GM12878 (cell line): ENCODE data around the gene NET1. TPM values are rescaled to one million over a fixed set of nuclear protein-coding genes. Genes with fewer than 3 reads are reported as not detected.

Source experiments
- ASH2L ChIP-seq: fragments of 300-600, 200-600 bp; sonication (generic); IDR thresholded peaks from 2 replicates; pipeline ENCODE4 v1.6.1; 2017; ENCODE audit warnings: low read depth, mild to moderate bottlenecking, borderline replicate concordance
- BRCA1 ChIP-seq: IDR thresholded peaks from 2 replicates; pipeline ENCODE4 v1.6.1; 2011; ENCODE audit warnings: low read depth, low read length, improper control_type of control experiment
- SREBF1 ChIP-seq: IDR thresholded peaks from 2 replicates; pipeline ENCODE4 v1.6.1; 2012; ENCODE audit warnings: mild to moderate bottlenecking, low read length
- ZNF217 ChIP-seq: fragments of 450-650 bp; IDR thresholded peaks from 2 replicates; pipeline ENCODE4 v1.6.1; 2017; ENCODE audit warnings: antibody characterized with exemption, mild to moderate bottlenecking
- ZNF622 ChIP-seq: fragments of 450-650 bp; IDR thresholded peaks from 2 replicates; pipeline ENCODE4 v1.6.1; 2017; ENCODE audit warnings: mild to moderate bottlenecking, inconsistent platforms
- polyA plus RNA-seq, 11 experiments: library from polyadenylated mRNA; depleted of rRNA in 4 of 11; unstranded in 6 of 11; stranded (reverse) in 5 of 11; fragments of >200 nt; fragmentation: Nextera tagmentation in 4 of 11; fragmentation: Illumina TruSeq in 1 of 11; extraction: Ambion mirVana in 4 of 11; extraction: Trizol in 1 of 11; gene quantifications; 1 replicate in 1 of 11; 2 replicates in 10 of 11; pipeline versions ENCODE4 v1.2.1 to v1.2.3, GENCODE V29; 2011 to 2016; ENCODE audit warnings: inconsistent platforms in 2 of 11, missing spikeins in 2 of 11, low read depth in 1 of 11
- total RNA-seq, 4 experiments: library from RNA; depleted of rRNA in 3 of 4; stranded (reverse); fragments of >200 nt in 3 of 4; fragmentation: Illumina TruSeq in 1 of 4; extraction: Trizol in 1 of 4; gene quantifications; 2 replicates each; pipeline versions ENCODE4 v1.2.1 to v1.2.3, GENCODE V29; 2013 to 2021
- TF ChIP-seq, protein P1 (sequence below): fragments of 150-350 bp; IDR thresholded peaks from 2 replicates; pipeline ENCODE4 v1.6.1; 2016; ENCODE audit warnings: low read depth, low read length
- TF ChIP-seq, protein P2 (sequence below): fragments of 450-650 bp; IDR thresholded peaks from 2 replicates; pipeline ENCODE4 v1.6.1; 2017; ENCODE audit warnings: mild to moderate bottlenecking, moderate library complexity
- TF ChIP-seq, protein P3 (sequence below): fragments of 450-650 bp; IDR thresholded peaks from 2 replicates; pipeline ENCODE4 v1.6.1; 2017; ENCODE audit warnings: mild to moderate bottlenecking

NET1 gene
- total and polyA plus RNA-seq, 10 of the 15 experiments (the other 5 are each of a cell fraction or from before 2014, with no cell fraction given): 6.5 to 22.7 (median 18.4) TPM

DNA sequence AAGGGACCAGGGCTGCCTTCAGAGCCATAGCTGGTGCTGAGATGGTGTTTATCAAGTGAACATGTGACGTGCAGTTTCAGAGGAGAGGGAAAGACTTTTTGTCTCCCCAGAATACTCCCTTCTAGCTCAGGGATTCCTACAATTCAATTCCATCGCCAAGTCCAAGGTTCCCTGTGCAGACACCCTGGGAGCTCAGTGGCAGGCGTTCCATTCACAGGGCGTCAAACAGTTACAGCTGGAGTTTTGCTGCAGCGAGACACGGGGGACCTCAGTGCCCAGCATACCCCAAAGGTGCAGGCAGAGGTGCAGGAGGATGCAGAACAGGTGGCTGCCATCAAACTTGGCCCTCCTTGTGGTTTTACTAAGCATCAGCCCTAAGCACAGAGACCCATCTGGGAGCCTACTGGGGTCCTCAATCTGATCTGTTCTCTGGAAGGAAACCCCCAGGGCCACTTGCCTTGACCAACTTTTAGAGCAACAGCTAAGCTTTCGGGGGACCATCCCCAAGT lies 87.9 kb downstream of the NET1 start (continued):
- TF ChIP-seq ASH2L (no peak), ZNF217 (no peak), SREBF1 (no peak), ZNF622 (no peak), BRCA1 (no peak)
- TF ChIP-seq, protein P1, sequence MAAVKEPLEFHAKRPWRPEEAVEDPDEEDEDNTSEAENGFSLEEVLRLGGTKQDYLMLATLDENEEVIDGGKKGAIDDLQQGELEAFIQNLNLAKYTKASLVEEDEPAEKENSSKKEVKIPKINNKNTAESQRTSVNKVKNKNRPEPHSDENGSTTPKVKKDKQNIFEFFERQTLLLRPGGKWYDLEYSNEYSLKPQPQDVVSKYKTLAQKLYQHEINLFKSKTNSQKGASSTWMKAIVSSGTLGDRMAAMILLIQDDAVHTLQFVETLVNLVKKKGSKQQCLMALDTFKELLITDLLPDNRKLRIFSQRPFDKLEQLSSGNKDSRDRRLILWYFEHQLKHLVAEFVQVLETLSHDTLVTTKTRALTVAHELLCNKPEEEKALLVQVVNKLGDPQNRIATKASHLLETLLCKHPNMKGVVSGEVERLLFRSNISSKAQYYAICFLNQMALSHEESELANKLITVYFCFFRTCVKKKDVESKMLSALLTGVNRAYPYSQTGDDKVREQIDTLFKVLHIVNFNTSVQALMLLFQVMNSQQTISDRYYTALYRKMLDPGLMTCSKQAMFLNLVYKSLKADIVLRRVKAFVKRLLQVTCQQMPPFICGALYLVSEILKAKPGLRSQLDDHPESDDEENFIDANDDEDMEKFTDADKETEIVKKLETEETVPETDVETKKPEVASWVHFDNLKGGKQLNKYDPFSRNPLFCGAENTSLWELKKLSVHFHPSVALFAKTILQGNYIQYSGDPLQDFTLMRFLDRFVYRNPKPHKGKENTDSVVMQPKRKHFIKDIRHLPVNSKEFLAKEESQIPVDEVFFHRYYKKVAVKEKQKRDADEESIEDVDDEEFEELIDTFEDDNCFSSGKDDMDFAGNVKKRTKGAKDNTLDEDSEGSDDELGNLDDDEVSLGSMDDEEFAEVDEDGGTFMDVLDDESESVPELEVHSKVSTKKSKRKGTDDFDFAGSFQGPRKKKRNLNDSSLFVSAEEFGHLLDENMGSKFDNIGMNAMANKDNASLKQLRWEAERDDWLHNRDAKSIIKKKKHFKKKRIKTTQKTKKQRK: no peak
- TF ChIP-seq, protein P2, sequence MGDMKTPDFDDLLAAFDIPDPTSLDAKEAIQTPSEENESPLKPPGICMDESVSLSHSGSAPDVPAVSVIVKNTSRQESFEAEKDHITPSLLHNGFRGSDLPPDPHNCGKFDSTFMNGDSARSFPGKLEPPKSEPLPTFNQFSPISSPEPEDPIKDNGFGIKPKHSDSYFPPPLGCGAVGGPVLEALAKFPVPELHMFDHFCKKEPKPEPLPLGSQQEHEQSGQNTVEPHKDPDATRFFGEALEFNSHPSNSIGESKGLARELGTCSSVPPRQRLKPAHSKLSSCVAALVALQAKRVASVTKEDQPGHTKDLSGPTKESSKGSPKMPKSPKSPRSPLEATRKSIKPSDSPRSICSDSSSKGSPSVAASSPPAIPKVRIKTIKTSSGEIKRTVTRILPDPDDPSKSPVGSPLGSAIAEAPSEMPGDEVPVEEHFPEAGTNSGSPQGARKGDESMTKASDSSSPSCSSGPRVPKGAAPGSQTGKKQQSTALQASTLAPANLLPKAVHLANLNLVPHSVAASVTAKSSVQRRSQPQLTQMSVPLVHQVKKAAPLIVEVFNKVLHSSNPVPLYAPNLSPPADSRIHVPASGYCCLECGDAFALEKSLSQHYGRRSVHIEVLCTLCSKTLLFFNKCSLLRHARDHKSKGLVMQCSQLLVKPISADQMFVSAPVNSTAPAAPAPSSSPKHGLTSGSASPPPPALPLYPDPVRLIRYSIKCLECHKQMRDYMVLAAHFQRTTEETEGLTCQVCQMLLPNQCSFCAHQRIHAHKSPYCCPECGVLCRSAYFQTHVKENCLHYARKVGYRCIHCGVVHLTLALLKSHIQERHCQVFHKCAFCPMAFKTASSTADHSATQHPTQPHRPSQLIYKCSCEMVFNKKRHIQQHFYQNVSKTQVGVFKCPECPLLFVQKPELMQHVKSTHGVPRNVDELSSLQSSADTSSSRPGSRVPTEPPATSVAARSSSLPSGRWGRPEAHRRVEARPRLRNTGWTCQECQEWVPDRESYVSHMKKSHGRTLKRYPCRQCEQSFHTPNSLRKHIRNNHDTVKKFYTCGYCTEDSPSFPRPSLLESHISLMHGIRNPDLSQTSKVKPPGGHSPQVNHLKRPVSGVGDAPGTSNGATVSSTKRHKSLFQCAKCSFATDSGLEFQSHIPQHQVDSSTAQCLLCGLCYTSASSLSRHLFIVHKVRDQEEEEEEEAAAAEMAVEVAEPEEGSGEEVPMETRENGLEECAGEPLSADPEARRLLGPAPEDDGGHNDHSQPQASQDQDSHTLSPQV: no peak
- TF ChIP-seq, protein P3, sequence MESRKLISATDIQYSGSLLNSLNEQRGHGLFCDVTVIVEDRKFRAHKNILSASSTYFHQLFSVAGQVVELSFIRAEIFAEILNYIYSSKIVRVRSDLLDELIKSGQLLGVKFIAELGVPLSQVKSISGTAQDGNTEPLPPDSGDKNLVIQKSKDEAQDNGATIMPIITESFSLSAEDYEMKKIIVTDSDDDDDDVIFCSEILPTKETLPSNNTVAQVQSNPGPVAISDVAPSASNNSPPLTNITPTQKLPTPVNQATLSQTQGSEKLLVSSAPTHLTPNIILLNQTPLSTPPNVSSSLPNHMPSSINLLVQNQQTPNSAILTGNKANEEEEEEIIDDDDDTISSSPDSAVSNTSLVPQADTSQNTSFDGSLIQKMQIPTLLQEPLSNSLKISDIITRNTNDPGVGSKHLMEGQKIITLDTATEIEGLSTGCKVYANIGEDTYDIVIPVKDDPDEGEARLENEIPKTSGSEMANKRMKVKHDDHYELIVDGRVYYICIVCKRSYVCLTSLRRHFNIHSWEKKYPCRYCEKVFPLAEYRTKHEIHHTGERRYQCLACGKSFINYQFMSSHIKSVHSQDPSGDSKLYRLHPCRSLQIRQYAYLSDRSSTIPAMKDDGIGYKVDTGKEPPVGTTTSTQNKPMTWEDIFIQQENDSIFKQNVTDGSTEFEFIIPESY: no peak
